ENCODE measurements around the gene TPM2. TPM values are rescaled to one million over a fixed set of nuclear protein-coding genes. Genes with fewer than 3 reads are reported as not detected.

TPM2 gene
- total RNA-seq = 966 TPM
- long read RNA-seq, transcript TPM2-203 (9 exons, 1,183 nt) = minor isoform, 27 of 691 reads
- long read RNA-seq, transcript TPM2-212 (9 exons, 1,185 nt) = minor isoform, 170 of 691 reads
- long read RNA-seq, transcript TPM2-211 (9 exons, 1,392 nt) = major isoform, 264 of 691 reads
- long read RNA-seq, partial matches to known transcripts = 40 of 691 reads
- long read RNA-seq, other reads (novel, unspliced or antisense) = 189 of 691 reads

- intact Hi-C loops (cut with DNase I) = loop anchor here (5.0 kb wide), 1 partner anchor 38 kb away; no protein-coding TSS in a partner anchor
- ATAC-seq (ENCODE audit: poor library complexity) = peak; percentile 77
- peak; percentile 85 for DNase-seq
Observed at GRCh38 chr9:35689542-35690293, at the start of gene TPM2. TSS of gene TPM2 (minus strand) at chr9:35689925. CDS start at chr9:35689817, 108 bp downstream.

DNA sequence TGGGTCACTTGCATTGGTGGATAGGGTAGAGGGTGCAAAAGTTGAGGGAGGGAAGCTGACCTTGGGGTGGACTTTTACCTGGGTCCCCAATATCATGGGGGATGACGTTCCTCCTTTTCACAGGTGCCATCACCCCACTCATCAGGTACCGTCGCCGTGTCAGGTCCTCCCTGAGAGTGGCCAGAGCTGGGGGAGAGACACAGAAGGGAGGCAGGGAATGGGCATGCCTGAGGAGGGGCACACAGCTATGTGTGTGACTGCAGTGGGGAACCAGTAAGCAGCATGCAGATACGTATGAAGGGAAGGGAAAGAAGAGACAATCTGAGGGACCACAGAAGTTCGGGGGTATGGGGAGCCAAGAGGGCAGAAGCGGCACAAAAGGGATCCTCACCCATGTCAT, 49.2 kb upstream of the TPM2 start:
- intact Hi-C loops (cut with DNase I) = no loop called here
- no peak for DNase-seq
- no peak for ATAC-seq (ENCODE audit: poor library complexity)

DNA sequence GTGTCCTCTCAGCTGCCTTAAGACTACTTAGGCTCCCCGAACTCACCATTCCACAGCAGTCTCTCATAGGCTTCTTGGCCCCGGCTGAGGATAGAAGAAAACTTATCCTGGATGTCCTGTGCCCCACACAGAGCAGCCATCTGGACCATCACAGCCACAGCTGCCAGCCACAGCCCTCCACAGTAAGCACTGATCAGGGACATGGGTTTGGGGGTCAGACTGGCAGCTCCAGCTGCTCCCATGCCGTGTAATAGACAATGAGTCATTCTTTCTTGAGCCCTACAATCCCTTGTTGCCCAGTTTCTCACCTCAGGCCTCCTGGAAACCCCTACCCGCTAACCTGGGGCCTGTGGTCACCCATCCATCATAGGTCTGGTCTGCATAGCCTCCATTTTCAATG, 48.5 kb upstream of the TPM2 start:
- ATAC-seq (ENCODE audit: poor library complexity) (no peak), DNase-seq (no peak)
- intact Hi-C loops (cut with DNase I) = no loop called here

DNA sequence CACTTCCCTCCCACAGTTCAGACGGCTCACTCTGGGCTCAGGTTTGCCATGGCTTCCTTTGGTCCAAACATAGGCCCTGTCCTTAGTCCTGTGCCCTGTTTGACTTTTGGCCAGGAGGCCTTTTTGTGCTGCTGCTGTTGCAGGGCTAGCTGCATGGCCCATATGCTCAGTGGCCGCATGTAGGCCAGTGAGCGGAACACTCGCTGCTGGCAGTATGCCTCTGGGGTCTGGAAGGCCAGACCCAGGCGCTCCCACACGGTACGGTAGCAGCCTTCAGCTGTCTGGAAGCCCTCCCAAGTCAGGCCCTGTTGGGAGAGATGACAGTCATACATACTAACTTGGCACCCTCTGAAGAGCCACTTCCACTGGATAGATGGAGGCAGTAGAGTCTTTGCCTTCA, 47.4 kb upstream of the TPM2 start:
- intact Hi-C loops (cut with DNase I) = no loop called here
- ATAC-seq (ENCODE audit: poor library complexity) (no peak), DNase-seq (no peak)

GRCh38 chr9:35736201-35736633, 46.5 kb upstream of the TPM2 start:
- no peak for DNase-seq
- intact Hi-C loops (cut with DNase I) = no loop called here
- peak; percentile 12 for ATAC-seq (ENCODE audit: poor library complexity)

DNA sequence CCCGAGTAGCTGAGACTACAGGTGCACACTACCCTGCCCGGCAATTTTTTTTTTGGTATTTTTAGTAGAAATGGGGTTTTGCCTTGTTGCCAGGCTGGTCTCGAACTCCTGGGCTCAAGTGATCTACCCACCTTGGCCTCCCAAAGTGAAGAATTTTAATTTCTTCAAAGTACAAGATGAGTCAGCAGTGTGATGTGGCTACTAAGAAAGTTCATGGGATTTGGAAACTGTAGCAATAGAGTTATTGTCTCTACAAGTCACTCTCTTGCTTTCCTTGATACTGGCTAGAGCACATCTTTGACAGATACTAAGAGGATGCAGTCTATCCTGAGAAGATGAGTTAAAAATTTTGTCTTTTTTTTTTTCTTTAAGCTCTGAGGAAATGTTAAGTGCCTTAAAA, 44.4 kb upstream of the TPM2 start:
- ATAC-seq (ENCODE audit: poor library complexity) (no peak), DNase-seq (no peak)
- intact Hi-C loops (cut with DNase I) = no loop called here

- intact Hi-C loops (cut with DNase I) = no loop called here
- ATAC-seq (ENCODE audit: poor library complexity) = no peak
- DNase-seq = no peak
Observed at GRCh38 chr9:35732800-35733541, 43.2 kb upstream of the TPM2 start.

DNA sequence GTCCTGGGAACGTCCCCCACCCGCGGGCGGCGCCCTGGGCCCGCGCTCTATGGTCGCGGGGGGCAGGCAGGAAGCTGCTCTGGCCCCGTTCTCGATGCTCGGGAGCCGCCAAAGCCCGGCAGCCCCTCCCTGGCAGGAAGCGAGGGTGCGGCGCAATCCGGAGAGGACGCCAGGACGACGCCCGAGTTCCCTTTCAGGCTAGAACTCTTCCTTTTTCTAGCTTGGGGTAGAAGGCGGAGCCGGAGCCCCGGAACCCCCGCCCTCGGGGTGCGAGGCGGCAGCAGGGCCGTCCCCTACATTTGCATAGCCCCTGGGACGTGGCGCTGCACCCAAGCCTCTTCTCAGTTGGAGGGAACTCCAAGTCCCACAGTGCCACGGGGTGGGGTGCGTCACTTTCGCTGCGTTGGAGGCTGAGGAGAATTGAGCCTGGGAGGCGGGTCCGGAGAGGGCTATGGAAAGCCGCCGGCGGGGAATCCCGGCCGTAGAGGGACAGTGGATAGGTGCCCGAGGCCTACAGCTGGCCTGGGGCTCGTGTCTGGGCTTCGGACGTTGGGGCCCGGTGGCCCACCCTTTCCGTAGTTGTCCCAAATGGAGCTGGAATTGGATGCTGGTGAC, 42.6 kb upstream of the TPM2 start, which contains the start of the genes CREB3 and TLN1:
TSS of gene CREB3 (plus strand) at position 482 of the 615 bp plus-strand sequence. CDS start at position 589, 107 bp downstream.
TSS of gene TLN1 (minus strand) at position 11 of the 615 bp plus-strand sequence. CDS start 6,501 bp downstream, outside the sequence.
- DNase-seq = peak; percentile 99
- intact Hi-C loops (cut with DNase I) = no loop called here
- peak; percentile 89 for ATAC-seq (ENCODE audit: poor library complexity)

DNA sequence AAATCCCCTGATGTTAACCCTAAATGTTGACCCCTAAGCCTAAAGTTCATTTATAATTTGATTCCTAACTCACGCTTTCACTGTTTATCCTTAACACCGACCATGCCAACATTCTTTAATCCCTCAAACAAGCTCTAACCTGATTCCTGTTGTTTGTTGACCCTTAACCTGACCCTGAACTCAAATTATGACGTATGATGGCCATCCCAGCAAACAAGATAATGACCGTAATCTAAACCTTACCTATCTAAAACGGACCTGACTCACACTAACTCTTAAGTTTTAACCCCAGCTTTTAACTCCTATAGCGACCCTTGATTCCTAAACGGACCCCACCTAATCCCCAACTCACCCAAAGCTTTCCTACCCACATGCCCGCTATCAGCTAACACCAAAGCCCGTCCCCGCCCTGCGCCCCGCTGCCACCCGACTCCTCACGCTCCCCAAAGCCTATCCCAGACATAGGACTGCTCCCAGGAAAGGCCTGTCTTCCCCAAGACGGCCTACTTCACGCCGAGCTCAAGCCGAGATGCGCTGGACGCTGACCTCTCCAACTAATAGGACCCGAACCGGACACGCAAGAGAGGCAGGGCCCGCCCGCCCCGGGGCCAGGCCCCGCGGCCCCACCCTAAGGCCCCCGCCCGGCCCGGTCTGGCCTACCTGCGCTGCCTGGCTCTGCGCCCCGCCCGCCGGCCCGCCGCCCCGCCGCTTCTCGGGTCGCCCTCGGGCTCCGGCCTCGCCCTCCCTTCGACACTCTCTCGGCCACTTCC, 41.9 kb upstream of the TPM2 start:
- ATAC-seq (ENCODE audit: poor library complexity) = no peak
- no peak for DNase-seq
- intact Hi-C loops (cut with DNase I) = no loop called here

GRCh38 chr9:35730486-35730854, 40.7 kb upstream of the TPM2 start:
- ATAC-seq (ENCODE audit: poor library complexity) = no peak
- DNase-seq = no peak
- intact Hi-C loops (cut with DNase I) = no loop called here

GRCh38 chr9:35729700-35730485, 40.2 kb upstream of the TPM2 start:
- peak; percentile 80 for DNase-seq
- ATAC-seq (ENCODE audit: poor library complexity) = no peak
- intact Hi-C loops (cut with DNase I) = loop anchor here (5.0 kb wide), 2 partner anchors 38 to 68 kb away; no protein-coding TSS in a partner anchor

GRCh38 chr9:35729101-35729500, 39.4 kb upstream of the TPM2 start:
- no peak for DNase-seq
- intact Hi-C loops (cut with DNase I) = loop anchor here (5.0 kb wide), 2 partner anchors 37 to 67 kb away; no protein-coding TSS in a partner anchor
- ATAC-seq (ENCODE audit: poor library complexity) = no peak

GRCh38 chr9:35728041-35728971, 38.6 kb upstream of the TPM2 start:
- intact Hi-C loops (cut with DNase I) = loop anchor here (5.0 kb wide), 2 partner anchors 36 to 66 kb away; no protein-coding TSS in a partner anchor
- DNase-seq = peak; percentile 85
- ATAC-seq (ENCODE audit: poor library complexity) = peak; percentile 47

DNA sequence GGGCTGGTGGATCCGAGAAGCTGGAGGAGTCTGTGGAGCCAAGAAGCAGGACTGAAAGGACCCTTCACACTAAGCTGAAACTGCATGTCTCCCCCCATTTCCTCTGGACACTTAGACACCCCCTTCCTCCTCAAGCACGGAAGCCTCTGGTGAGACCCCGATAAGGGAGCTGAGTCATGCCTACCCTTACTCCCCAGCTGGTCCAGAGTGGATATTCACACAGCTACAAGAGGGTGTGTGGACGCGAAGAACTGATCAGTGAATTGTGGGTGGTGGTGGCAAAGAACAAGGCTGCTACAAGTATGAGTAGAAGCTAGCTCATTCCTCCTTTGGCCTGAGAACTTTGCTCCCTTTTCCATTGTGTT, 37.9 kb upstream of the TPM2 start:
- DNase-seq (no peak), ATAC-seq (ENCODE audit: poor library complexity) (no peak)
- intact Hi-C loops (cut with DNase I) = loop anchor here (5.0 kb wide), 2 partner anchors 35 to 65 kb away; no protein-coding TSS in a partner anchor

- ATAC-seq (ENCODE audit: poor library complexity) (peak; percentile 62), DNase-seq (peak; percentile 63)
- intact Hi-C loops (cut with DNase I) = loop anchor here (5.0 kb wide), 2 partner anchors 35 to 65 kb away; no protein-coding TSS in a partner anchor
Observed at GRCh38 chr9:35726931-35727330, 37.2 kb upstream of the TPM2 start.

GRCh38 chr9:35725362-35725761, 35.6 kb upstream of the TPM2 start:
- intact Hi-C loops (cut with DNase I) = loop anchor here (5.0 kb wide), 2 partner anchors 33 to 63 kb away; no protein-coding TSS in a partner anchor
- no peak for ATAC-seq (ENCODE audit: poor library complexity)
- no peak for DNase-seq
